H9 (cell line): Measurements from ENCODE around the gene LSP1. TPM values are rescaled to one million over a fixed set of nuclear protein-coding genes. Genes with fewer than 3 reads are reported as not detected.

Experiments
- DNase-seq: peaks from one replicate; pipeline ENCODE4 v3.0.0-alpha.2; 2017
- H2AFZ ChIP-seq: one replicate; pipeline ENCODE4 v1.6.1; 2013; ENCODE audit warnings: mild to moderate bottlenecking, low read length, control low read depth, moderate library complexity
- H2AK5ac ChIP-seq: 2 replicates; pipeline ENCODE4 v1.6.1; 2013; ENCODE audit warnings: low read length, control low read depth, mixed read lengths; ENCODE audit not compliant: insufficient read length
- H2BK120ac ChIP-seq: one replicate; pipeline ENCODE4 v1.6.1; 2013; ENCODE audit warnings: low read depth, mild to moderate bottlenecking, low read length, control low read depth, inconsistent platforms; ENCODE audit not compliant: poor library complexity, severe bottlenecking
- H2BK12ac ChIP-seq: 2 replicates; pipeline ENCODE4 v1.6.1; 2013; ENCODE audit warnings: low read length, control low read depth, mixed read lengths, low read depth; ENCODE audit not compliant: insufficient read length
- H2BK15ac ChIP-seq: 2 replicates; pipeline ENCODE4 v1.6.1; 2013; ENCODE audit warnings: low read depth, low read length, control low read depth
- H2BK20ac ChIP-seq: one replicate; pipeline ENCODE4 v1.6.1; 2013; ENCODE audit warnings: low read depth, mild to moderate bottlenecking, low read length, control low read depth, inconsistent platforms; ENCODE audit not compliant: poor library complexity, severe bottlenecking
- H2BK5ac ChIP-seq: 2 replicates; pipeline ENCODE4 v1.6.1; 2013; ENCODE audit warnings: low read length, control low read depth, mixed read lengths; ENCODE audit not compliant: insufficient read length
- H3K14ac ChIP-seq: 2 replicates; pipeline ENCODE4 v1.6.1; 2013; ENCODE audit warnings: low read length, control low read depth; ENCODE audit not compliant: insufficient read depth
- H3K18ac ChIP-seq: 2 replicates; pipeline ENCODE4 v1.6.1; 2013; ENCODE audit warnings: low read depth, mild to moderate bottlenecking, mixed read lengths, low read length, control low read depth; ENCODE audit not compliant: insufficient read length
- H3K23ac ChIP-seq: 2 replicates; pipeline ENCODE4 v1.6.1; 2013; ENCODE audit warnings: low read length, control low read depth, mixed read lengths, low read depth; ENCODE audit not compliant: insufficient read length
- H3K23me2 ChIP-seq: 2 replicates; pipeline ENCODE4 v1.6.1; 2013; ENCODE audit warnings: low read depth, mild to moderate bottlenecking, mixed read lengths, low read length, control low read depth; ENCODE audit not compliant: insufficient read length, poor library complexity, severe bottlenecking
- H3K27ac ChIP-seq: 2 replicates; pipeline ENCODE4 v1.5.1; 2013; ENCODE audit warnings: low read length, control low read depth, mixed read lengths, low read depth; ENCODE audit not compliant: insufficient read length
- H3K27me3 ChIP-seq: 2 replicates; pipeline ENCODE4 v1.6.1; 2013; ENCODE audit warnings: low read length, control low read depth, inconsistent platforms; ENCODE audit not compliant: insufficient read depth
- H3K4ac ChIP-seq: 2 replicates; pipeline ENCODE4 v1.6.1; 2013; ENCODE audit warnings: low read depth, mild to moderate bottlenecking, control low read depth, inconsistent platforms, low read length, moderate library complexity
- H3K4me1 ChIP-seq: 2 replicates; pipeline ENCODE4 v1.6.1; 2013; ENCODE audit warnings: low read length, control low read depth, inconsistent platforms; ENCODE audit not compliant: insufficient read depth
- H3K4me2 ChIP-seq: 2 replicates; pipeline ENCODE4 v1.6.1; 2013; ENCODE audit warnings: low read length, control low read depth, mixed read lengths; ENCODE audit not compliant: insufficient read length, insufficient read depth
- H3K56ac ChIP-seq: 2 replicates; pipeline ENCODE4 v1.6.1; 2013; ENCODE audit warnings: low read depth, mild to moderate bottlenecking, mixed read lengths, low read length, control low read depth; ENCODE audit not compliant: insufficient read length
- H3K79me1 ChIP-seq: 2 replicates; pipeline ENCODE4 v1.6.1; 2013; ENCODE audit warnings: low read depth, mild to moderate bottlenecking, moderate library complexity, low read length, control low read depth, inconsistent platforms; ENCODE audit not compliant: insufficient read depth, poor library complexity, severe bottlenecking
- H3K79me2 ChIP-seq: 2 replicates; pipeline ENCODE4 v1.6.1; 2013; ENCODE audit warnings: low read length, control low read depth, inconsistent platforms; ENCODE audit not compliant: insufficient read depth
- H3K9ac ChIP-seq: 2 replicates; pipeline ENCODE4 v1.6.1; 2013; ENCODE audit warnings: low read length, control low read depth, mixed read lengths; ENCODE audit not compliant: insufficient read length; ENCODE audit errors: extremely low read depth
- H3K9me3 ChIP-seq: one replicate; pipeline ENCODE4 v1.6.1; 2013; ENCODE audit warnings: low read depth, low read length, inconsistent platforms; ENCODE audit not compliant: control insufficient read depth
- H3T11ph ChIP-seq: one replicate; pipeline ENCODE4 v1.6.1; 2013; ENCODE audit warnings: mild to moderate bottlenecking, low read length, control low read depth, inconsistent platforms
- H4K20me1 ChIP-seq: one replicate; pipeline ENCODE4 v1.6.1; 2013; ENCODE audit not compliant: control insufficient read depth, insufficient read length, insufficient read depth
- H4K5ac ChIP-seq: 2 replicates; pipeline ENCODE4 v1.6.1; 2013; ENCODE audit warnings: low read depth, mild to moderate bottlenecking, mixed read lengths, low read length, control low read depth; ENCODE audit not compliant: insufficient read length
- H4K8ac ChIP-seq: replicated peaks from 2 replicates; pipeline ENCODE4 v1.6.1; 2013; ENCODE audit warnings: low read length, control low read depth, mixed read lengths, low read depth; ENCODE audit not compliant: insufficient read length
- H4K91ac ChIP-seq: 2 replicates; pipeline ENCODE4 v1.6.1; 2013; ENCODE audit warnings: low read depth, mild to moderate bottlenecking, moderate library complexity, mixed read lengths, low read length, control low read depth; ENCODE audit not compliant: insufficient read length
- H3K27ac Mint-ChIP-seq, 3 experiments: 2 replicates in 2 of 3; 3 replicates in 1 of 3; pipeline ENCODE4 v1.8.0; 2020 to 2021; ENCODE audit warnings: mixed read lengths in 3 of 3, mild to moderate bottlenecking in 1 of 3, moderate library complexity in 1 of 3
- H3K27me3 Mint-ChIP-seq: 2 replicates; pipeline ENCODE4 v1.8.0; 2021; ENCODE audit warnings: low read depth, mild to moderate bottlenecking, moderate library complexity, mixed read lengths
- H3K36me3 Mint-ChIP-seq, 3 experiments: 2 replicates in 2 of 3; 3 replicates in 1 of 3; pipeline ENCODE4 v1.8.0; 2020 to 2021; ENCODE audit warnings: low read depth in 3 of 3, mixed read lengths in 3 of 3; ENCODE audit not compliant: insufficient read depth in 1 of 3
- H3K4me1 Mint-ChIP-seq, 2 experiments: 2 replicates each; pipeline ENCODE4 v1.8.0; 2020; ENCODE audit warnings: mixed read lengths in 2 of 2
- H3K4me3 Mint-ChIP-seq, 2 experiments: 2 replicates in 1 of 2; 3 replicates in 1 of 2; pipeline ENCODE4 v1.8.0; 2020 to 2021; ENCODE audit warnings: mild to moderate bottlenecking in 2 of 2, mixed read lengths in 2 of 2, moderate library complexity in 1 of 2
- H3K9me3 Mint-ChIP-seq, 2 experiments: 2 replicates in 1 of 2; 3 replicates in 1 of 2; pipeline ENCODE4 v1.8.0; 2020; ENCODE audit warnings: mild to moderate bottlenecking in 2 of 2, mixed read lengths in 2 of 2, moderate library complexity in 1 of 2
- WGBS: extraction: QIAGEN DNeasy Blood & Tissue Kit; methylation state at CpG from one replicate; pipeline ENCODE4 v1.1.7; 2013; ENCODE audit warnings: missing lambda C conversion rate, low lambda C conversion rate, mixed read lengths; ENCODE audit not compliant: insufficient read length; ENCODE audit errors: extremely low coverage; 5-methylcytosine and 5-hydroxymethylcytosine counted together
- total RNA-seq: library from RNA; stranded (reverse); gene quantifications from 2 replicates; pipeline ENCODE4 v1.2.1, GENCODE V29; 2021
- TF ChIP-seq, protein P1 (sequence below): fragments of 200-600 bp; sonication (generic); conservative IDR thresholded peaks from 3 replicates; pipeline ENCODE4 v1.8.0; 2021; ENCODE audit warnings: antibody characterized with exemption, mild to moderate bottlenecking

The LSP1 gene
- total RNA-seq, 1 experiment from 2014 or later: not detected

DNA sequence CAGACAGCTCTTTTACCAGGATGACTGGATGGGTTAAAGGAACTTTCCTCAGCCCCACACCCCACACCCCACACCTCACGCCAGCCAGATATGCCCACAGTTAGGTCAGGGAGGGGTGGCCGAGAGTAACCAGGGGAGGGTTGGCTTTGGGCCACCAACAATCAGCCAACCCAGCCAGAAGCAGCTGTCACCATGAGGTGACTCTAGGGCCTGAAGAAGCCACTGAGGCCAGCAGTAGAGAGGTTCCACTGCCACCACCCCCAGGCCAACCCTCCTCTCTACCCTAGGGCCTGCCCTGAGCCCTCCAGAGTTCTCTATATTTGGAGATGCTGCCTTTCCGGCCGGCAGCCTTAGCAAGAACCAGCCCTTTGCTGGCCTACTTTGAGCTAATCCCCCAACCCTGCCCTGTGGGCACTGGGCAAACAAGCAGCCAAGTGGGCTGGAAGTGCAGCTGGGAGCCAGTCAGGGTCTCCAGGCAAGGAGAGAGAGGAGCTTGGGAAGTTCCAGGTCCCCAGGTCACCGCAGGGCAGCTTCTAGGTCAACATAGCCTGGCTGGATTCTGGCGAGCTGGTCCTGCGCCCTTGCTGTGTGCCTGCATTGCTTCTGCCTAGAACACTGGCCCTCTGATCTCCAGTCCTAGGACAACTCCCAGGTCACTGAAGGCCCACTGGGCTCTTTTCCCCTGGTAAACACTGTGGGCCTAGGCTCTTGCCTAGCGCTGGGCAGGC is 30.1 kb upstream of the LSP1 start:
- Histone ChIP-seq H3K4ac (no peak overlapping the region), H2BK12ac (no peak overlapping the region), H2BK5ac (no peak overlapping the region), H4K8ac (no peak overlapping the region), H4K5ac (no peak overlapping the region), H4K91ac (no peak overlapping the region), H2AFZ (no peak overlapping the region), H3K23me2 (no peaks in the 10 kb centered on the region), H3K9me3 (no peaks in the 10 kb centered on the region), H3K27me3 (no peaks in the 10 kb centered on the region), H2BK15ac (no peak overlapping the region), H3K4me1 (no peaks in the 10 kb centered on the region), H3K56ac (no peak overlapping the region), H3K14ac (no peak overlapping the region; the same call in 1 of the 2 replicates), H3K79me1 (no peaks in the 10 kb centered on the region), H2BK20ac (no peak overlapping the region), H3K18ac (no peak overlapping the region), H4K20me1 (no peaks in the 10 kb centered on the region), H3T11ph (no peak overlapping the region), H3K27ac (no peak overlapping the region), H3K23ac (no peak overlapping the region), H3K9ac (no peak overlapping the region), H3K4me2 (no peak overlapping the region), H3K79me2 (no peaks in the 10 kb centered on the region), H2AK5ac (no peak overlapping the region), H2BK120ac (no peak overlapping the region)
- no peak overlapping the region for H3K4me3 Mint-ChIP-seq
- H3K4me1 Mint-ChIP-seq: no peaks in the 10 kb centered on the region
- TF ChIP-seq, protein P1, sequence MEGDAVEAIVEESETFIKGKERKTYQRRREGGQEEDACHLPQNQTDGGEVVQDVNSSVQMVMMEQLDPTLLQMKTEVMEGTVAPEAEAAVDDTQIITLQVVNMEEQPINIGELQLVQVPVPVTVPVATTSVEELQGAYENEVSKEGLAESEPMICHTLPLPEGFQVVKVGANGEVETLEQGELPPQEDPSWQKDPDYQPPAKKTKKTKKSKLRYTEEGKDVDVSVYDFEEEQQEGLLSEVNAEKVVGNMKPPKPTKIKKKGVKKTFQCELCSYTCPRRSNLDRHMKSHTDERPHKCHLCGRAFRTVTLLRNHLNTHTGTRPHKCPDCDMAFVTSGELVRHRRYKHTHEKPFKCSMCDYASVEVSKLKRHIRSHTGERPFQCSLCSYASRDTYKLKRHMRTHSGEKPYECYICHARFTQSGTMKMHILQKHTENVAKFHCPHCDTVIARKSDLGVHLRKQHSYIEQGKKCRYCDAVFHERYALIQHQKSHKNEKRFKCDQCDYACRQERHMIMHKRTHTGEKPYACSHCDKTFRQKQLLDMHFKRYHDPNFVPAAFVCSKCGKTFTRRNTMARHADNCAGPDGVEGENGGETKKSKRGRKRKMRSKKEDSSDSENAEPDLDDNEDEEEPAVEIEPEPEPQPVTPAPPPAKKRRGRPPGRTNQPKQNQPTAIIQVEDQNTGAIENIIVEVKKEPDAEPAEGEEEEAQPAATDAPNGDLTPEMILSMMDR: no peak
- no peak for DNase-seq
- peaks cover 31% of the 10 kb centered on the region for H3K27me3 Mint-ChIP-seq
- WGBS: no CpG with 5 or more reads among the region's 8 CpGs
- H3K9me3 Mint-ChIP-seq: peaks cover 3 to 6% of the 10 kb centered on the region in 2 experiments; a peak in 3 of 5 replicates
- no peaks in the 10 kb centered on the region for H3K36me3 Mint-ChIP-seq
- H3K27ac Mint-ChIP-seq: no peak overlapping the region
